Stimulated activated CD4-positive, alpha-beta T cell treated with anti-CD3 and anti-CD28 coated beads, Interleukin-2, amount 100 ng/mL, for 48 hours (primary cell): ENCODE measurements around the gene PCDHB13.
"Not testable (repeated sequence)": the region's sequence is repeated elsewhere in the genome, so short reads cannot be mapped to it uniquely, and the experiment has no call there.

Source experiments
- DNase-seq, 2 donors: peaks; one replicate each; pipeline ENCODE4 v3.0.0-alpha.2; 2020

PCDHB13 gene

GRCh38 chr5:141213656-141214339, at the start of gene PCDHB13:
Gene PCDHB13 (plus strand): TSS chr5:141213919. CDS start chr5:141214124, 205 bp downstream.
- DNase-seq: peak in 1 of 2 donors; percentile 19

- peak in 1 of 2 donors; percentile 19 for DNase-seq
These were observed 41.1 kb upstream of the PCDHB13 start, which contains the start of gene PCDHB7 for GRCh38 chr5:141172381-141173204. Gene PCDHB7 (plus strand): TSS chr5:141172644. CDS start chr5:141172836, 192 bp downstream.

- DNase-seq: not testable (repeated sequence)
These were observed 39.2 kb upstream of the PCDHB13 start for GRCh38 chr5:141174291-141175104.

GRCh38 chr5:141175933-141176332, 37.8 kb upstream of the PCDHB13 start:
- DNase-seq: no peak

GRCh38 chr5:141177577-141178191, 36.0 kb upstream of the PCDHB13 start, which contains the start of gene PCDHB8:
Gene PCDHB8 (plus strand): TSS chr5:141177790. CDS start chr5:141178035, 245 bp downstream.
- DNase-seq: not testable (repeated sequence)

- DNase-seq: not testable (repeated sequence)
These were observed 34.3 kb upstream of the PCDHB13 start for GRCh38 chr5:141179371-141179770.

GRCh38 chr5:141179876-141180275, 33.8 kb upstream of the PCDHB13 start:
- not testable (repeated sequence) for DNase-seq

GRCh38 chr5:141180313-141180712, 33.4 kb upstream of the PCDHB13 start:
- DNase-seq: no peak

- DNase-seq: no peak
These were observed 31.5 kb upstream of the PCDHB13 start, which contains the start of gene PCDHB16 for GRCh38 chr5:141182248-141182647. Gene PCDHB16 (plus strand): TSS chr5:141182387. CDS start chr5:141182560, 173 bp downstream.

- not testable (repeated sequence) for DNase-seq
These were observed 29.4 kb upstream of the PCDHB13 start for GRCh38 chr5:141184117-141184855.

- DNase-seq: peak; percentile 12 to 14
These were observed 26.7 kb upstream of the PCDHB13 start, which contains the start of gene PCDHB9 for GRCh38 chr5:141186897-141187512. Gene PCDHB9 (plus strand): TSS chr5:141187161. CDS start chr5:141187319, 158 bp downstream.

- DNase-seq: not testable (repeated sequence)
These were observed 25.0 kb upstream of the PCDHB13 start for GRCh38 chr5:141188682-141189081.

GRCh38 chr5:141189131-141189530, 24.6 kb upstream of the PCDHB13 start:
- DNase-seq: not testable (repeated sequence)

GRCh38 chr5:141192110-141192725, 21.5 kb upstream of the PCDHB13 start, which contains the start of gene PCDHB10:
Gene PCDHB10 (plus strand): TSS chr5:141192353. CDS start chr5:141192553, 200 bp downstream.
- DNase-seq: peak; percentile 10 to 23

GRCh38 chr5:141194332-141194731, 19.4 kb upstream of the PCDHB13 start:
- not testable (repeated sequence) for DNase-seq

GRCh38 chr5:141196363-141196762, 17.4 kb upstream of the PCDHB13 start:
- no peak for DNase-seq

GRCh38 chr5:141199359-141200235, 14.1 kb upstream of the PCDHB13 start, which contains the start of gene PCDHB11:
Gene PCDHB11 (plus strand): TSS chr5:141199627. CDS start chr5:141199775, 148 bp downstream.
- no peak for DNase-seq

- not testable (repeated sequence) for DNase-seq
These were observed 12.6 kb upstream of the PCDHB13 start for GRCh38 chr5:141201126-141201525.

- DNase-seq: not testable (repeated sequence)
These were observed 12.1 kb upstream of the PCDHB13 start for GRCh38 chr5:141201646-141202045.
